Measurements from ENCODE around the gene ETV1. TPM values are rescaled to one million over a fixed set of nuclear protein-coding genes. Genes with fewer than 3 reads are reported as not detected.

ETV1 gene
- total RNA-seq, 3 donors from 2014 or later: 3.2 to 10.1 (median 5.6) TPM

DNA sequence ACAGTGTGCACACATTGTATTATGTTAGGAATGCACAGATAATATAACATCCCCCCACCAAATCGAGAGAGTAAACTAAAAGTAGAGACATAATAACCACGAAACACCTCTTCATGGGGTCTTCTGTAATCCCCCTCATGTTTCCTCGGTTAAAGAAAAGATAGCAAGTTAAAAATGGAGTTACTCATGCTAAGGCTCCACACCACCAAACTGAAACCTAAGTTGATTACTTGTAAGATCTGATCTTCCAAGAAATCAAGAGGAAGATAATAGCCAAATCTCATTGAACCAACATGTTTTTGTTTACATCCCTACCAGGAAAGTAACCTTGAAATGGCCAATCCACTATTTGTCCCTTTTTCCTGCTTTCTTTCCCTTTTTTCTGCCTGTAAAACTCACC lies 11.7 kb upstream of the ETV1 start:
- H3K27me3 ChIP-seq: no peaks in the 10 kb centered on the region
- H3K4me3 ChIP-seq: no peak overlapping the region
- H3K27ac ChIP-seq: no peak overlapping the region
- H3K9me3 ChIP-seq: no peaks in the 10 kb centered on the region
- no peaks in the 10 kb centered on the region for H3K36me3 ChIP-seq
- intact Hi-C loops (cut with DNase I; ENCODE audit: low total_unique reads): no loop called here
- TF ChIP-seq POLR2AphosphoS5 (IDR thresholded peaks at IDR 0.05) (no peak), CTCF (IDR thresholded peaks at IDR 0.05) (no peak), POLR2A (IDR thresholded peaks at IDR 0.05) (no peak)
- no peaks in the 10 kb centered on the region for H3K4me1 ChIP-seq
- no peak for DNase-seq (ENCODE audit: low spot score in 2 of 2)

GRCh38 chr7:14000247-14000646 lies 10.8 kb upstream of the ETV1 start:
- H3K27me3 ChIP-seq: no peaks in the 10 kb centered on the region
- DNase-seq (ENCODE audit: low spot score in 2 of 2): no peak
- H3K27ac ChIP-seq: no peak overlapping the region
- no peak overlapping the region for H3K4me3 ChIP-seq
- H3K4me1 ChIP-seq: no peaks in the 10 kb centered on the region
- TF ChIP-seq CTCF (IDR thresholded peaks at IDR 0.05): no peak
- TF ChIP-seq POLR2AphosphoS5 (IDR thresholded peaks at IDR 0.05): no peak
- no peak for TF ChIP-seq POLR2A (IDR thresholded peaks at IDR 0.05)
- intact Hi-C loops (cut with DNase I; ENCODE audit: low total_unique reads): no loop called here
- H3K36me3 ChIP-seq: no peaks in the 10 kb centered on the region
- H3K9me3 ChIP-seq: no peaks in the 10 kb centered on the region

DNA sequence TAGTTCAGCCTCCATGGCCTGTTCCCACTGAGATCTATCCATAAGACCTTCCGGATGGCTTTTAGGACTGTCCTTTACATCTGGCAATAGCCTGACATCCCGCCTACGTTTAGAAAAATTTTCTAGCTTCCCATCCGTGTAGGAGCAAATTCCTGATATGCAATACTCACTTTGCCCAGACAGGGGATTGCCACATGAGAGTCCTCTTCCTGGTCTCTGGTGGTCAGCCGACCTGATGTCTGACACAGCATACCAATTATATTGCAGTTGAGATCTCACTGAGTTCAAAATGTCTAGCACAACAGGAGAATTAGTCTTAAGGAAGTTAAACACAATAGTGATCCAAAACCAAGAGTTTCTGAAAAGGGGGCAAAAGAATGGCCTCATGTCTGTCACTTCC lies 9.4 kb upstream of the ETV1 start:
- Histone ChIP-seq H3K9me3 (no peaks in the 10 kb centered on the region), H3K4me3 (no peak overlapping the region), H3K27me3 (no peaks in the 10 kb centered on the region), H3K4me1 (no peaks in the 10 kb centered on the region), H3K36me3 (no peaks in the 10 kb centered on the region), H3K27ac (no peak overlapping the region)
- intact Hi-C loops (cut with DNase I; ENCODE audit: low total_unique reads): no loop called here
- no peak for TF ChIP-seq CTCF (IDR thresholded peaks at IDR 0.05)
- no peak for TF ChIP-seq POLR2AphosphoS5 (IDR thresholded peaks at IDR 0.05)
- TF ChIP-seq POLR2A (IDR thresholded peaks at IDR 0.05): no peak
- DNase-seq (ENCODE audit: low spot score in 2 of 2): no peak

- Histone ChIP-seq H3K4me1 (no peaks in the 10 kb centered on the region), H3K9me3 (no peaks in the 10 kb centered on the region), H3K4me3 (peak overlapping the region in 2 of 3 donors; percentile 74 to 81), H3K27ac (peak overlapping the region; percentile 93 to 96), H3K27me3 (no peaks in the 10 kb centered on the region), H3K36me3 (no peaks in the 10 kb centered on the region)
- no peak for DNase-seq (ENCODE audit: low spot score in 2 of 2)
- intact Hi-C loops (cut with DNase I; ENCODE audit: low total_unique reads): no loop called here
- TF ChIP-seq CTCF (IDR thresholded peaks at IDR 0.05): no peak
- TF ChIP-seq POLR2AphosphoS5 (IDR thresholded peaks at IDR 0.05): no peak
- no peak for TF ChIP-seq POLR2A (IDR thresholded peaks at IDR 0.05)
These were observed 3.1 kb upstream of the ETV1 start for GRCh38 chr7:13992596-13992964.

- TF ChIP-seq POLR2AphosphoS5 (IDR thresholded peaks at IDR 0.05): no peak
- no peak for TF ChIP-seq POLR2A (IDR thresholded peaks at IDR 0.05)
- no peak for TF ChIP-seq CTCF (IDR thresholded peaks at IDR 0.05)
- Histone ChIP-seq H3K36me3 (no peaks in the 10 kb centered on the region), H3K9me3 (no peaks in the 10 kb centered on the region), H3K27me3 (no peaks in the 10 kb centered on the region), H3K4me3 (peak overlapping the region; percentile 72 to 81 (median 74)), H3K4me1 (no peaks in the 10 kb centered on the region), H3K27ac (peak overlapping the region; percentile 93 to 96)
- intact Hi-C loops (cut with DNase I; ENCODE audit: low total_unique reads): no loop called here
- no peak for DNase-seq (ENCODE audit: low spot score in 2 of 2)
These were observed 2.5 kb upstream of the ETV1 start for GRCh38 chr7:13991791-13992595.

Measured in breast epithelium (tissue), 4 donors.